ENCODE results near the gene CALHM2. TPM values are rescaled to one million over a fixed set of nuclear protein-coding genes. Genes with fewer than 3 reads are reported as not detected.

The CALHM2 gene
- total and polyA plus RNA-seq, 4 donors = 11.7 to 43.2 (median 25.0) TPM

DNA sequence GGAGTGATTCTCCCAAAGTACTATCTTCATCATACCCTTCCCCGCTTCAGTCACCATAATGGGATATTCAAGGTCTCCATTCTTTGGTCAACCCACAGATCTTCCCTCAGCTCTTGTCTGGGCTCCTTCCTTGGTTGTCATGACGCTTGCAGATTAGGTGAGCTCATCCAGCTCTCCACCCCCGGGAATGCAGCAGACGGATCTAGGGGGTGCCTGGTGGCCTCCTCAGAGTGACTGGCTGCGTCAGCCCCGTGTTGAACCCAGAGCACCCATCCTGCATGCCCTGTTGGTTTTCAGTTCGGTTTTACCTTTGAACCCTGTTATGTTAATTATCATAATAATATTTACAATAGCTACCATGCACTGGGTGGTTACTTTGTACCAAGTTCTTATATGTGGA lies 47.7 kb upstream of the CALHM2 start:
- H3K9ac ChIP-seq (ENCODE audit: insufficient read depth in 1 of 2, low read length in 2 of 2) = no peak overlapping the region
- H3K27me3 ChIP-seq (ENCODE audit: control insufficient read depth in 3 of 3, insufficient read depth in 3 of 3, low read length in 2 of 3) = peaks cover 0 to 42% (median 41%) of the 10 kb centered on the region in 3 donors
- WGBS, 2 donors = 67 to 80% methylated on average over 7 of the region's 7 CpGs
- DNase-seq = no peak
- no peak for ATAC-seq (ENCODE audit: insufficient read depth, low FRiP score)
- no peak for TF ChIP-seq CTCF (IDR thresholded peaks at IDR 0.05; ENCODE audit: control extremely low read depth, extremely low read depth)
- peaks cover 0 to 2% (median 0%) of the 10 kb centered on the region in 4 donors for H3K9me3 ChIP-seq (ENCODE audit: control insufficient read depth in 4 of 4, insufficient read depth in 3 of 4, low read length in 3 of 4)
- peaks cover 0 to under 1% (median 0%) of the 10 kb centered on the region in 5 donors for H3K4me1 ChIP-seq (ENCODE audit: control insufficient read depth in 5 of 5, insufficient read depth in 5 of 5, low read length in 5 of 5)
- no peak overlapping the region for H3K4me3 ChIP-seq
- H3K36me3 ChIP-seq (ENCODE audit: control insufficient read depth in 4 of 4, insufficient read depth in 4 of 4, low read length in 4 of 4) = no peaks in the 10 kb centered on the region
- H3K27ac ChIP-seq (ENCODE audit: low read depth in 1 of 2, low read length in 1 of 2) = no peak overlapping the region

DNA sequence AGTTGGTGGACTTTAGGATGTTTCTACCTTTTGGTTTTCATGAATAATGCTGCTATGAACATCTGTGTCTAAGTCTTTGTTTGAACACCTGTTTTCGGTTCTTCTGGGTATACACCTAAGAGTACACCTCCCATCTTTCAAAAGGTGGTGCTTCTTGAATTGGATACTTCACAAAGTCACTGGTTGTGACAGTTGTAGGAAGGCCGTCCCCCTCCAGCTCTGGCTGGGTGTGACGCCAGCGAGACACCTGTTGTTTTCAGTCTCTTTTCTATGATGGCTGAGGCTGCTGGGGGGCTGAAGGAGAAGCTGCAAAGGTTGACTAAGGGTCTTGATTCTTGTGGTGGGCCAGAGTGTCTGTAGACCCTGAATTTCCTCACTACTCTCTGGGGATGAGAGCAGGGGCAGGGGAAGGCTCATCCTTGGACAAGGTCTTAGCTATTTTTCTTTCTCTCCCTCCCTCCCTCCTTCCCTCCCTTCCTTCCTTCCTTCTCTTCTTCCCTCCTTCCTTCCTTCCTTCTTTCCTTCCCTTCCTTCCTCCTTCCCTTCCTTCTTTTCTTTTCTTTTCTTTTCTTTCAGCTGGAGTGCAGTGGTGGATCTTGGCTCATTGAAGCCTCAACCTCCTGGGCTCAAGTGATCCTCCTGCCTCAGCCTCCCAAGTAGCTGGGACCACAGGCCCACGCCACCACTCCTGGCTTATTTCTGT lies 46.9 kb upstream of the CALHM2 start:
- H3K9me3 ChIP-seq (ENCODE audit: control insufficient read depth in 4 of 4, insufficient read depth in 3 of 4, low read length in 3 of 4) = peaks cover 0 to 2% (median 0%) of the 10 kb centered on the region in 4 donors
- ATAC-seq (ENCODE audit: insufficient read depth, low FRiP score) (no peak), DNase-seq (no peak)
- H3K9ac ChIP-seq (ENCODE audit: insufficient read depth in 1 of 2, low read length in 2 of 2) = no peak overlapping the region
- WGBS, 2 donors = 81 to 91% methylated on average over 5 of the region's 5 CpGs
- TF ChIP-seq CTCF (IDR thresholded peaks at IDR 0.05; ENCODE audit: control extremely low read depth, extremely low read depth) = no peak
- no peaks in the 10 kb centered on the region for H3K36me3 ChIP-seq (ENCODE audit: control insufficient read depth in 4 of 4, insufficient read depth in 4 of 4, low read length in 4 of 4)
- H3K4me3 ChIP-seq = no peak overlapping the region
- peaks cover 2 to 49% (median 45%) of the 10 kb centered on the region in 3 donors for H3K27me3 ChIP-seq (ENCODE audit: control insufficient read depth in 3 of 3, insufficient read depth in 3 of 3, low read length in 2 of 3)
- peaks cover 0 to 7% (median 0%) of the 10 kb centered on the region in 5 donors for H3K4me1 ChIP-seq (ENCODE audit: control insufficient read depth in 5 of 5, insufficient read depth in 5 of 5, low read length in 5 of 5)
- H3K27ac ChIP-seq (ENCODE audit: low read depth in 1 of 2, low read length in 1 of 2) = no peak overlapping the region

GRCh38 chr10:103497161-103497915 lies 45.2 kb upstream of the CALHM2 start:
- H3K36me3 ChIP-seq (ENCODE audit: control insufficient read depth in 4 of 4, insufficient read depth in 4 of 4, low read length in 4 of 4) = no peaks in the 10 kb centered on the region
- no peak for DNase-seq
- H3K9ac ChIP-seq (ENCODE audit: insufficient read depth in 1 of 2, low read length in 2 of 2) = no peak overlapping the region
- no peak overlapping the region for H3K4me3 ChIP-seq
- ATAC-seq (ENCODE audit: insufficient read depth, low FRiP score) = no peak
- peaks cover 0 to 12% (median 0%) of the 10 kb centered on the region in 5 donors for H3K4me1 ChIP-seq (ENCODE audit: control insufficient read depth in 5 of 5, insufficient read depth in 5 of 5, low read length in 5 of 5)
- H3K9me3 ChIP-seq (ENCODE audit: control insufficient read depth in 4 of 4, insufficient read depth in 3 of 4, low read length in 3 of 4) = no peaks in the 10 kb centered on the region
- H3K27ac ChIP-seq (ENCODE audit: low read depth in 1 of 2, low read length in 1 of 2) = no peak overlapping the region
- peaks cover 3 to 52% (median 51%) of the 10 kb centered on the region in 3 donors for H3K27me3 ChIP-seq (ENCODE audit: control insufficient read depth in 3 of 3, insufficient read depth in 3 of 3, low read length in 2 of 3)
- TF ChIP-seq CTCF (IDR thresholded peaks at IDR 0.05; ENCODE audit: control extremely low read depth, extremely low read depth) = no peak
- 79 to 91% methylated on average over 8 of the region's 8 CpGs for WGBS, 2 donors
